ENCODE measurements around the gene TUT4.

The TUT4 gene

GRCh38 chr1:52400131-52400530 lies 152.8 kb downstream of the TUT4 start:
- no peak for DNase-seq

GRCh38 chr1:52399629-52400028 lies 153.3 kb downstream of the TUT4 start:
- DNase-seq: no peak

- DNase-seq: no peak
Observed at GRCh38 chr1:52393174-52393573, 159.7 kb downstream of the TUT4 start.

GRCh38 chr1:52386458-52386857 lies 166.4 kb downstream of the TUT4 start:
- no peak for DNase-seq

GRCh38 chr1:52385376-52385775 lies 167.5 kb downstream of the TUT4 start:
- no peak for DNase-seq
